SU-DHL-6 (cell line): ENCODE data around the gene HOXD9.

Experiments used
- H2AFZ ChIP-seq: fragments of 200-600 bp; sonication (generic); 2 replicates; pipeline ENCODE4 v1.6.1; 2014; ENCODE audit warnings: low read depth, mild to moderate bottlenecking, moderate library complexity, mixed read lengths, antibody characterized with exemption, low read length; ENCODE audit not compliant: severe bottlenecking
- H3F3A ChIP-seq: fragments of 200-600 bp; shearing (Covaris generic); 2 replicates; pipeline ENCODE4 v1.6.0; 2016; ENCODE audit warnings: antibody characterized with exemption, mild to moderate bottlenecking; ENCODE audit not compliant: insufficient read depth
- H3K27ac ChIP-seq: fragments of 200-600 bp; sonication (generic); 2 replicates; pipeline ENCODE4 v1.5.1; 2016; ENCODE audit warnings: low read depth, mild to moderate bottlenecking, low read length, moderate library complexity, mixed read lengths
- H3K27me3 ChIP-seq: fragments of 200-600 bp; sonication (generic), shearing (Covaris generic); 2 replicates; pipeline ENCODE4 v1.6.0; 2014; ENCODE audit warnings: mild to moderate bottlenecking, low read length
- H3K36me3 ChIP-seq: fragments of 200-600 bp; sonication (generic); 2 replicates; pipeline ENCODE4 v1.6.1; 2014; ENCODE audit warnings: mild to moderate bottlenecking, low read length, mixed read lengths
- H3K4me2 ChIP-seq: fragments of 300-600, 200-600 bp; shearing (Covaris generic), sonication (generic); 2 replicates; pipeline ENCODE4 v1.6.0; 2014; ENCODE audit warnings: low read length, low read depth, mild to moderate bottlenecking; ENCODE audit not compliant: poor library complexity, severe bottlenecking
- H3K4me3 ChIP-seq: fragments of 200-600 bp; sonication (generic); 2 replicates; pipeline ENCODE4 v1.5.1; 2014; ENCODE audit warnings: antibody characterized with exemption, low read length, mild to moderate bottlenecking, mixed read lengths; ENCODE audit not compliant: insufficient read depth, poor library complexity, severe bottlenecking
- H3K79me2 ChIP-seq: fragments of 200-600 bp; sonication (generic); 2 replicates; pipeline ENCODE4 v1.6.1; 2014; ENCODE audit warnings: mild to moderate bottlenecking, low read length, moderate library complexity; ENCODE audit not compliant: insufficient read depth
- H3K9ac ChIP-seq: fragments of 200-600 bp; sonication (generic); 2 replicates; pipeline ENCODE4 v1.7.0; 2014; ENCODE audit warnings: mild to moderate bottlenecking, low read length
- H3K9me2 ChIP-seq: fragments of 200-600 bp; sonication (generic); replicated peaks from 2 replicates; pipeline ENCODE4 v1.6.1; 2014; ENCODE audit warnings: low read length; ENCODE audit not compliant: insufficient read depth
- H3K9me3 ChIP-seq: fragments of 200-600 bp; sonication (generic); 2 replicates; pipeline ENCODE4 v1.6.1; 2014; ENCODE audit warnings: low read length, mixed read lengths; ENCODE audit not compliant: insufficient read depth
- H4K20me1 ChIP-seq: fragments of 200-600 bp; sonication (generic); 2 replicates; pipeline ENCODE4 v1.6.1; 2014; ENCODE audit warnings: low read depth, mild to moderate bottlenecking, antibody characterized with exemption, low read length, moderate library complexity, mixed read lengths
- CTCF ChIP-seq: fragments of 200-600 bp; sonication (generic); IDR thresholded peaks from one replicate; pipeline ENCODE4 v1.5.1; 2017; ENCODE audit warnings: antibody characterized with exemption, mild to moderate bottlenecking, low read length, moderate library complexity; ENCODE audit not compliant: insufficient read depth, poor library complexity, severe bottlenecking
- EZH2phosphoT487 ChIP-seq: fragments of 200-600 bp; sonication (generic), shearing (Covaris generic); conservative IDR thresholded peaks from 2 replicates; pipeline ENCODE4 v1.6.1; 2018; ENCODE audit warnings: mild to moderate bottlenecking, antibody characterized with exemption, low read length, moderate library complexity, mixed read lengths

HOXD9 gene

DNA sequence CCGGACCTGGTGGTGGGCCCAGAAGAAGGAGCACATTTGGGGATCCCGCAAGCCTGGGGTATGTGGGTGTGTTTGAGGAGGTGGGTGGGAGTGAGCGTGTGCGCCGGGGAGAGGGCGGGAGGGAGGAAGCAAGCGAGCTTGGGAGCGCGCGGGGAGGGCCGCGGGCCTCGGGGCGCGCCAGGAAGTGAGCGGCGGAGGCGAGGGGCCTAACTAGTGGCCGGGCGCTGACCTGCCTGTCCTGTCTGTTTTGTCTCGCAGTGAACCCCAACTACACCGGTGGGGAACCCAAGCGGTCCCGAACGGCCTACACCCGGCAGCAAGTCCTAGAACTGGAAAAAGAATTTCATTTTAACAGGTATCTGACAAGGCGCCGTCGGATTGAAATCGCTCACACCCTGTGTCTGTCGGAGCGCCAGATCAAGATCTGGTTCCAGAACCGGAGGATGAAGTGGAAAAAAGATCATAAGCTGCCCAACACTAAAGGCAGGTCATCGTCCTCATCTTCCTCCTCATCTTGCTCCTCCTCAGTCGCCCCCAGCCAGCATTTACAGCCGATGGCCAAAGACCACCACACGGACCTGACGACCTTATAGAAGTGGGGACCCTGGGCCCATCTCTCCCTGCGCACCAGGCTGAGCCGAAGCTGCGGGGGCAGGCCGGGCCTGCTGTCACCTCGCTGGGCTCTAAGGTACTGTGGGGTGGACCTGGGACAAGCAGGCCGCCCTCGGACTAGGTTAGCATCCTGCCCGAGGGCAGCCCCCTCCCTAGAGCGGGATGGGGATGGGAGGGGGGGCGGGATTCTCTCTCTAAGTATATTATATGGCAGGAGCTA lies 30.0 kb downstream of the HOXD9 start:
- Histone ChIP-seq H3K36me3 (no peaks in the 10 kb centered on the region), H3K4me3 (no peak overlapping the region), H3K27me3 (no peaks in the 10 kb centered on the region), H3K79me2 (no peaks in the 10 kb centered on the region), H3K4me2 (no peak overlapping the region), H3K9me3 (no peaks in the 10 kb centered on the region), H4K20me1 (no peaks in the 10 kb centered on the region), H3F3A (no peaks in the 10 kb centered on the region), H3K9ac (no peak overlapping the region), H3K9me2 (no peaks in the 10 kb centered on the region), H3K27ac (no peak overlapping the region), H2AFZ (no peak overlapping the region)
- TF ChIP-seq CTCF, result no peak
- TF ChIP-seq EZH2phosphoT487, result no peak

- Histone ChIP-seq H3K4me2 (no peak overlapping the region), H3K4me3 (no peak overlapping the region), H4K20me1 (no peaks in the 10 kb centered on the region), H2AFZ (no peak overlapping the region), H3K9me2 (no peaks in the 10 kb centered on the region), H3K27me3 (no peaks in the 10 kb centered on the region), H3F3A (no peaks in the 10 kb centered on the region), H3K36me3 (no peaks in the 10 kb centered on the region), H3K27ac (no peak overlapping the region), H3K9ac (no peak overlapping the region), H3K9me3 (no peaks in the 10 kb centered on the region), H3K79me2 (no peaks in the 10 kb centered on the region)
- TF ChIP-seq CTCF, result no peak
- no peak for TF ChIP-seq EZH2phosphoT487
Measured at GRCh38 chr2:176154576-176155252, 32.2 kb downstream of the HOXD9 start.

DNA sequence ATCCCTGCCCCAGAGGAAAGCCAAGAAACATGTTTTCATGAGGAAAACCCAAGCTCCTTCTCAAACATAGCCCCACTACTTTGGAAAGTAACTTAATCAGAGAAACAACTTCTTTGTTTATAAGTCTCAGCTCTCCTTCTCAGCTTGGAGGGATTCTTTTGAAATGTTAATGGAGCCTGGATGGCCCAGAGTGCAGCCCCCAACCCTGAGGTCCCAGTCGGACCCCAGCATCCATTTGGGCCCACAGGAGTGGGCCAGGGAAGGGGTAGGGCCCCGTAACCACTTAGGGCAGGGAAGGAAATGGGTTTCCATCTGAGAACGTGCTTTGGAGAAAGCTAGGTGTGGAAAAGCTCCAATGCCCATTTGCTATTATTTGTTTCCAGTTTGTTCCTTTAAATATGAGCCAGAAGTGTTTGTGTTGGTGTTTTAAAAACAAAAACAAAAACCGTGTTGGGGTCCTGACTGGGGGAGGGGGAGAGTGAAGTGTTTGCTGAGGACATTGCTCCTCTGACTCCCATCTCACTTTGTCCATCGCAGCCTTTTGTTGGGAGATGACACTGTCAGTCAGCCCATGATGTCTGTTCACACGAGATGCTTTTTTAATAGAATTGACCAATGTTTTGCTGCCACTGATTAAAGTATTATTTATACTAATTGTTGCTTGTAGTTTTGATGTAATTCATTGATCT lies 33.0 kb downstream of the HOXD9 start:
- Histone ChIP-seq H3K9me3 (no peaks in the 10 kb centered on the region), H3K36me3 (no peaks in the 10 kb centered on the region), H3F3A (no peaks in the 10 kb centered on the region), H4K20me1 (no peaks in the 10 kb centered on the region), H2AFZ (no peak overlapping the region), H3K9ac (no peak overlapping the region), H3K27ac (no peak overlapping the region), H3K79me2 (no peaks in the 10 kb centered on the region), H3K27me3 (no peaks in the 10 kb centered on the region), H3K4me3 (no peak overlapping the region), H3K4me2 (no peak overlapping the region), H3K9me2 (no peaks in the 10 kb centered on the region)
- TF ChIP-seq CTCF (no peak), EZH2phosphoT487 (no peak)
